Nephron progenitor cell (in vitro differentiated cells): ENCODE data around the gene CBLN3.

Experiments used
- DNase-seq: peaks from one replicate; pipeline ENCODE4 v3.0.0; 2021
- H3K27ac Mint-ChIP-seq: 2 replicates; pipeline ENCODE4 v1.8.0; 2021; ENCODE audit warnings: mild to moderate bottlenecking, moderate library complexity, mixed read lengths
- H3K27me3 Mint-ChIP-seq: 2 replicates; pipeline ENCODE4 v1.8.0; 2021; ENCODE audit warnings: mild to moderate bottlenecking, low read depth, mixed read lengths; ENCODE audit not compliant: poor library complexity
- H3K36me3 Mint-ChIP-seq: 2 replicates; pipeline ENCODE4 v1.8.0; 2021; ENCODE audit warnings: low read depth, mixed read lengths
- H3K4me1 Mint-ChIP-seq: 2 replicates; pipeline ENCODE4 v1.8.0; 2021; ENCODE audit warnings: mixed read lengths
- H3K4me3 Mint-ChIP-seq: 2 replicates; pipeline ENCODE4 v1.8.0; 2021; ENCODE audit warnings: mild to moderate bottlenecking, moderate library complexity, mixed read lengths
- H3K9me3 Mint-ChIP-seq: 2 replicates; pipeline ENCODE4 v1.8.0; 2021; ENCODE audit warnings: mild to moderate bottlenecking, moderate library complexity, mixed read lengths
- TF ChIP-seq, protein P1 (sequence below): fragments of 200-600 bp; sonication (generic); IDR thresholded peaks from 2 replicates; pipeline ENCODE4 v1.5.0; 2021; ENCODE audit warnings: antibody characterized with exemption

CBLN3 gene

DNA sequence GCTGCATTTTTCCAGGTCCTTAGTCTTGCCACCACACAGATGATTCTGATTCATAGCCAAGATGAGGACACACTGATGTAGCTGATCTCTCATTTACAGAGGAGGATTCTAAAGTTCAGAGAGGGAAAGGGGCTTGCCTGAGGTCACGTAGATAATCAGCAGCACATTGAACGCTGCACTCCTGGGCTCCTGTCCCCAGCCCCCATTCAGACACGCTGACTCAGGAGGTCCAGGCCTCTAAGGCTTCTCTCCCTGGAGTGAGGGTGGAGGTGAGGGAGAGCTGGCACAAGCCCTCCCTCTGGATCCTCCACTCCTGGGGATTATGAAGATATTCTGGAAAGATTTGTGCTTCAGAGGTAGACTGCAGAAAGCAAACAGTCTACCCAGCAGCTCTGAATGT, 51.1 kb downstream of the CBLN3 start:
- TF ChIP-seq, protein P1, sequence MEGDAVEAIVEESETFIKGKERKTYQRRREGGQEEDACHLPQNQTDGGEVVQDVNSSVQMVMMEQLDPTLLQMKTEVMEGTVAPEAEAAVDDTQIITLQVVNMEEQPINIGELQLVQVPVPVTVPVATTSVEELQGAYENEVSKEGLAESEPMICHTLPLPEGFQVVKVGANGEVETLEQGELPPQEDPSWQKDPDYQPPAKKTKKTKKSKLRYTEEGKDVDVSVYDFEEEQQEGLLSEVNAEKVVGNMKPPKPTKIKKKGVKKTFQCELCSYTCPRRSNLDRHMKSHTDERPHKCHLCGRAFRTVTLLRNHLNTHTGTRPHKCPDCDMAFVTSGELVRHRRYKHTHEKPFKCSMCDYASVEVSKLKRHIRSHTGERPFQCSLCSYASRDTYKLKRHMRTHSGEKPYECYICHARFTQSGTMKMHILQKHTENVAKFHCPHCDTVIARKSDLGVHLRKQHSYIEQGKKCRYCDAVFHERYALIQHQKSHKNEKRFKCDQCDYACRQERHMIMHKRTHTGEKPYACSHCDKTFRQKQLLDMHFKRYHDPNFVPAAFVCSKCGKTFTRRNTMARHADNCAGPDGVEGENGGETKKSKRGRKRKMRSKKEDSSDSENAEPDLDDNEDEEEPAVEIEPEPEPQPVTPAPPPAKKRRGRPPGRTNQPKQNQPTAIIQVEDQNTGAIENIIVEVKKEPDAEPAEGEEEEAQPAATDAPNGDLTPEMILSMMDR = no peak
- Mint-ChIP-seq H3K27me3 (no peaks in the 10 kb centered on the region), H3K4me3 (no peak overlapping the region), H3K36me3 (peaks cover 36% of the 10 kb centered on the region), H3K4me1 (peaks cover 87% of the 10 kb centered on the region), H3K9me3 (no peaks in the 10 kb centered on the region), H3K27ac (peak overlapping the region; percentile 92)
- no peak for DNase-seq

DNA sequence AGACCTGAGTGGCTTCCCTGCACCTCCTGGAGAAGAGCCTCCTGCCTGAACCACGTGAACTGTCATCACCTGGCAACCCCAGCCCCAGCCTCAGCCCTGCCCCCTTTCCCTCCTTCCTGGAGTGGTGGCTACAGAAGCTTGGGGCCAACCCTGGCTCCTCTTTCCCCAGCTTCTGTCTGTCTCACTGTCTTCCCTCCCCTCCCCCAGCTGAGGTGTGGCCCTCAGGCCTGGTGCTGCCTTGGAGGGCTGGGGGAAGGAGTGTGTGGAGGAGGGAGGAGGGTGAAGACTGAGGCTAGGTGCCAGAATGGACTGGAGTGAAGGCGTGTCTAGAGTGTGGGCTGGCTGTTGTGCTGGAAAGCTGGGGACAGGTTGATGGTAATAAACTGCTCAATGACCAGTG, 51.8 kb downstream of the CBLN3 start:
- TF ChIP-seq, protein P1 = no peak
- H3K4me3 Mint-ChIP-seq = no peak overlapping the region
- H3K4me1 Mint-ChIP-seq = peaks cover 90% of the 10 kb centered on the region
- H3K36me3 Mint-ChIP-seq = peaks cover 43% of the 10 kb centered on the region
- no peaks in the 10 kb centered on the region for H3K27me3 Mint-ChIP-seq
- no peaks in the 10 kb centered on the region for H3K9me3 Mint-ChIP-seq
- peak overlapping the region; percentile 39 for H3K27ac Mint-ChIP-seq
- no peak for DNase-seq

DNA sequence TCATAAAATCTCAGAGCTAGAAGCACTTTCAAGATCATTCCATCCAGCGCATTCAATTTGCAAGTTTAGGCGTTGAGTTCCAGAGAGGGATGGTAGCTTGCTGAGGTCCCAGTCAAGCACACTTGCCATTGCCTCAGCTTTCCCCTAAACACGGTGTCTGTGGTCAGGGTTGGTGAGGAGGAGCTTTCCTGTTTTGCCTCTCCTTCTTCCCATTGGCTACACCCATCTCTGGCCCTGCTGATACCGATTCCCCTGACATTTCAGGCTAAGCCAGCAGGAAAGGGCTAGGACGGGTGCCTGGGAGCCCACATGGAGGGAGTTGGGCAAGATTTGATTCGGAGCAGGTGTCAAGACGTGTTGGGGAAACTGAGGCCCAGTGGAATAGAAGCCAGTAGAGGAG, 52.3 kb downstream of the CBLN3 start:
- peaks cover 90% of the 10 kb centered on the region for H3K4me1 Mint-ChIP-seq
- no peak overlapping the region for H3K27ac Mint-ChIP-seq
- H3K9me3 Mint-ChIP-seq = no peaks in the 10 kb centered on the region
- H3K4me3 Mint-ChIP-seq = no peak overlapping the region
- no peak for DNase-seq
- H3K36me3 Mint-ChIP-seq = peaks cover 48% of the 10 kb centered on the region
- TF ChIP-seq, protein P1 = no peak
- H3K27me3 Mint-ChIP-seq = no peaks in the 10 kb centered on the region
